ENCODE results near the gene EYS.

The EYS gene

DNA sequence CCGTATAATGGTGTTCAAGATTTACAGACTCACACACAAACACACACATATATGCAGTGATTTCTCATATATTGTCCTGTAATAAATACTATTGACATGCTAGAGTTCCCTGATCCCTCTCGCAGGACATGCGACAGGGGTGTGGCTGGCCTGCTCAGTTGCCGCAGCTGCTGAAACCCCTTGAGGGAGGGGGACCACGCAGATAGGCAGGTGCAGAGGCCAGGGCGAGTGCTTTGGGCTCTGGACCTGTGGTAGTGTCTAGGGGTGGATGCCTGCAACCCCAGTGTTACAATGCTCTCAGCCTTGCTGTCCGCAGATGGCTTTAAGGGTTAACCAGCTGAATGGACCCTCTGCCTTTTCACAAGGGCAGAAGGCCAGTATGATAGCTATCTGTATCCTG lies 706.2 kb downstream of the EYS start:
- no peaks in the 10 kb centered on the region for H3K27me3 Mint-ChIP-seq (ENCODE audit: low read depth, poor library complexity)
- DNase-seq: no peak
- H3K4me3 Mint-ChIP-seq: no peak overlapping the region
- H3K36me3 Mint-ChIP-seq (ENCODE audit: low read depth): no peaks in the 10 kb centered on the region
- H3K4me1 Mint-ChIP-seq: no peaks in the 10 kb centered on the region
- TF ChIP-seq CTCF (IDR thresholded peaks at IDR 0.05): no peak
- H3K27ac Mint-ChIP-seq: no peak overlapping the region
- H3K9me3 Mint-ChIP-seq: peaks cover 4% of the 10 kb centered on the region

- H3K27me3 Mint-ChIP-seq (ENCODE audit: low read depth, poor library complexity): no peaks in the 10 kb centered on the region
Measured at GRCh38 chr6:64998204-64998603, 708.8 kb downstream of the EYS start.

DNA sequence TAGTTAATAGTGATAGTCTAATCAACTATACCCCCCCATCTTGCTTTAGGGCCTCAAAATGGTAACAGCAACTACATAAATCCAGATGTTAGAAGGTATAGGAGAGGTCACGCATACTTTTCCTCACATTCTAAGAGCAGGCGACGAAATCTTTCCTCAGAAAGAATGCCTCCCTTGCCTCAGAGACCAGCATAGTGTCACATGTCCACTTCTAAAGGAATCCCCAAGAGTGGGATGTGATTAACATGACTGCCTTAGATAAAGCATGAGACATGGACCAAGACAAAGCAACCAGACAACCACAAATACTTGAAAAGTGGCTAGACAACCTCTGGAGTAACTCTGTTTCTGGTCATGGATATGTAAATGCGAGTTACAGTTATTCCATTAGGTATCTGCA lies 710.7 kb downstream of the EYS start:
- no peak overlapping the region for H3K27ac Mint-ChIP-seq
- no peaks in the 10 kb centered on the region for H3K27me3 Mint-ChIP-seq (ENCODE audit: low read depth, poor library complexity)
- H3K4me1 Mint-ChIP-seq: no peaks in the 10 kb centered on the region
- no peaks in the 10 kb centered on the region for H3K9me3 Mint-ChIP-seq
- no peak for DNase-seq
- H3K4me3 Mint-ChIP-seq: no peak overlapping the region
- H3K36me3 Mint-ChIP-seq (ENCODE audit: low read depth): no peaks in the 10 kb centered on the region
- no peak for TF ChIP-seq CTCF (IDR thresholded peaks at IDR 0.05)

More at GRCh38 chr6:64998204-64998603, 708.8 kb downstream of the EYS start:
- no peak overlapping the region for H3K4me3 Mint-ChIP-seq
- H3K27ac Mint-ChIP-seq: no peak overlapping the region
- no peak for TF ChIP-seq CTCF (IDR thresholded peaks at IDR 0.05)
- no peaks in the 10 kb centered on the region for H3K4me1 Mint-ChIP-seq
- no peaks in the 10 kb centered on the region for H3K36me3 Mint-ChIP-seq (ENCODE audit: low read depth)
- H3K9me3 Mint-ChIP-seq: no peaks in the 10 kb centered on the region
- DNase-seq: no peak

GRCh38 chr6:64990652-64991304 lies 716.2 kb downstream of the EYS start:
- Mint-ChIP-seq H3K9me3 (no peaks in the 10 kb centered on the region), H3K27me3 (ENCODE audit: low read depth, poor library complexity) (peaks cover 4% of the 10 kb centered on the region), H3K4me3 (no peak overlapping the region), H3K4me1 (no peaks in the 10 kb centered on the region), H3K27ac (no peak overlapping the region), H3K36me3 (ENCODE audit: low read depth) (no peaks in the 10 kb centered on the region)
- DNase-seq: no peak
- TF ChIP-seq CTCF (IDR thresholded peaks at IDR 0.05): no peak

GRCh38 chr6:64988148-64988547 lies 718.9 kb downstream of the EYS start:
- Mint-ChIP-seq H3K4me1 (no peaks in the 10 kb centered on the region), H3K27ac (no peak overlapping the region), H3K4me3 (no peak overlapping the region), H3K9me3 (no peaks in the 10 kb centered on the region), H3K27me3 (ENCODE audit: low read depth, poor library complexity) (peaks cover 4% of the 10 kb centered on the region), H3K36me3 (ENCODE audit: low read depth) (no peaks in the 10 kb centered on the region)
- no peak for TF ChIP-seq CTCF (IDR thresholded peaks at IDR 0.05)
- no peak for DNase-seq

GRCh38 chr6:64987066-64987465 lies 720.0 kb downstream of the EYS start:
- Mint-ChIP-seq H3K27ac (no peak overlapping the region), H3K27me3 (ENCODE audit: low read depth, poor library complexity) (peaks cover 4% of the 10 kb centered on the region), H3K4me1 (no peaks in the 10 kb centered on the region), H3K36me3 (ENCODE audit: low read depth) (no peaks in the 10 kb centered on the region), H3K4me3 (no peak overlapping the region), H3K9me3 (no peaks in the 10 kb centered on the region)
- no peak for DNase-seq
- TF ChIP-seq CTCF (IDR thresholded peaks at IDR 0.05): no peak
